ENCODE results near the gene CNEP1R1. TPM values are rescaled to one million over a fixed set of nuclear protein-coding genes. Genes with fewer than 3 reads are reported as not detected.

The CNEP1R1 gene
- total and polyA plus RNA-seq, 2 of the 4 experiments (the other 2 are of a cell fraction) = 16.1 to 22.0 TPM

- no peak overlapping the region for H2AK9ac ChIP-seq (replicated peaks; ENCODE audit: low read depth, low read length, poor library complexity)
- H3K36me3 ChIP-seq (ENCODE audit: control insufficient read depth, insufficient read depth, low read length) = peaks cover 13% of the 10 kb centered on the region
- no peak overlapping the region for H4K5ac ChIP-seq (ENCODE audit: low read depth, low read length)
- CTCF ChIA-PET = interaction anchor here (0.8 to 3.5 kb wide), 2 partner anchors 12 to 25 kb away, joined by 3 to 13 read pairs; partner anchors contain the start of gene CNEP1R1
- H4K20me1 ChIP-seq (ENCODE audit: insufficient read depth, low read length) = no peaks in the 10 kb centered on the region
- H3K4ac ChIP-seq (ENCODE audit: low read depth, low read length) = no peak overlapping the region
- no peak overlapping the region for H3K9ac ChIP-seq (ENCODE audit: low read depth, low read length)
- no peaks in the 10 kb centered on the region for H3K4me1 ChIP-seq (ENCODE audit: control insufficient read depth, insufficient read depth, low read length)
- H2AK5ac ChIP-seq (ENCODE audit: low read depth, low read length) = no peak overlapping the region
- no CpG with 5 or more reads among the region's 3 CpGs for WGBS, 2 experiments (ENCODE audit: extremely low coverage in 2 of 2, insufficient read length in 1 of 2)
- H3K56ac ChIP-seq (ENCODE audit: extremely low read depth, insufficient read depth, low read length) = no peak overlapping the region
- BruUV-seq (replicated peaks) = no TSS peak
- TF ChIP-seq CEBPB (IDR thresholded peaks at IDR 0.05; ENCODE audit: low read depth, low read length) = no peak
- TF ChIP-seq BHLHE40 (IDR thresholded peaks at IDR 0.05; ENCODE audit: low read depth, low read length) = no peak
- TF ChIP-seq FOS (IDR thresholded peaks at IDR 0.05; ENCODE audit: low read depth, low read length) = no peak
- no peak for TF ChIP-seq CHD1 (IDR thresholded peaks at IDR 0.05; ENCODE audit: low read depth, low read length)
- ATAC-seq (ENCODE audit: low read depth) = no peak
- H4K8ac ChIP-seq (ENCODE audit: low read depth in 2 of 2, low read length in 2 of 2) = no peak overlapping the region
- no peak overlapping the region for H4K91ac ChIP-seq (ENCODE audit: insufficient read depth, low read depth, low read length)
- H2BK120ac ChIP-seq (ENCODE audit: low read depth, low read length) = no peak overlapping the region
- no peak overlapping the region for H3K18ac ChIP-seq (ENCODE audit: low read depth, low read length)
- dilution Hi-C loops (cut with HindIII; ENCODE audit: low sequenced_read_pairs, unreplicated experiment) = no loop called here
- no peak overlapping the region for H3K27ac ChIP-seq (ENCODE audit: insufficient read depth, low read length)
- no peak overlapping the region for H3K4me2 ChIP-seq (ENCODE audit: low read depth, low read length)
- H2BK20ac ChIP-seq (ENCODE audit: low read depth, low read length) = no peak overlapping the region
- no peak overlapping the region for H2BK5ac ChIP-seq (ENCODE audit: low read depth, low read length, poor library complexity, severe bottlenecking)
- no peak for DNase-seq
- no peaks in the 10 kb centered on the region for H3K27me3 ChIP-seq (ENCODE audit: control insufficient read depth, insufficient read depth, low read length)
- no peaks in the 10 kb centered on the region; the same call in 1 of the 2 replicates for H3K9me1 ChIP-seq (ENCODE audit: insufficient read depth, low read length)
- intact Hi-C loops (cut with micrococcal nuclease) = no loop called here
- H2AFZ ChIP-seq (replicated peaks; ENCODE audit: low read length, poor library complexity) = no peak overlapping the region
- no peak overlapping the region for H2BK15ac ChIP-seq (ENCODE audit: low read depth, low read length)
- POLR2A ChIA-PET (ENCODE audit: unreplicated experiment) = no interaction called here
- H3K14ac ChIP-seq (replicated peaks; ENCODE audit: low read depth, low read length) = no peak overlapping the region
- no peaks in the 10 kb centered on the region for H3K9me3 ChIP-seq (ENCODE audit: control insufficient read depth, insufficient read depth, low read length)
- no peak overlapping the region for H3K4me3 ChIP-seq (ENCODE audit: insufficient read depth, low read depth, low read length)
- no peak overlapping the region for H3K23ac ChIP-seq (ENCODE audit: low read depth, low read length)
- H3K79me1 ChIP-seq (ENCODE audit: low read depth in 1 of 2, low read length in 2 of 2) = peaks cover 0 to 11% of the 10 kb centered on the region in 2 experiments; a peak in 2 of 4 replicates
- in situ Hi-C loops (cut with MboI; ENCODE audit: low sequenced_read_pairs) = no loop called here
Measured at GRCh38 chr16:50036426-50036825, 11.4 kb downstream of the CNEP1R1 start.
